Stimulated activated CD4-positive, alpha-beta T cell treated with anti-CD3 and anti-CD28 coated beads, Interleukin-4, amount 100 ng/mL, for 48 hours (primary cell): Measurements from ENCODE around the gene CDX2.
"Not testable (repeated sequence)": the region's sequence is repeated elsewhere in the genome, so short reads cannot be mapped to it uniquely, and the experiment has no call there.

ENCODE experiments used
- DNase-seq, 2 donors: peaks; one replicate each; pipeline ENCODE4 v3.0.0-alpha.2; 2020; ENCODE audit warnings: low read depth in 2 of 2

Gene CDX2, protein sequence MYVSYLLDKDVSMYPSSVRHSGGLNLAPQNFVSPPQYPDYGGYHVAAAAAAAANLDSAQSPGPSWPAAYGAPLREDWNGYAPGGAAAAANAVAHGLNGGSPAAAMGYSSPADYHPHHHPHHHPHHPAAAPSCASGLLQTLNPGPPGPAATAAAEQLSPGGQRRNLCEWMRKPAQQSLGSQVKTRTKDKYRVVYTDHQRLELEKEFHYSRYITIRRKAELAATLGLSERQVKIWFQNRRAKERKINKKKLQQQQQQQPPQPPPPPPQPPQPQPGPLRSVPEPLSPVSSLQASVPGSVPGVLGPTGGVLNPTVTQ

GRCh38 chr13:27969082-27969865 is at the start of gene CDX2:
Gene CDX2, minus strand, starts transcription at chr13:27969315. Its CDS starts 309 bp downstream, at chr13:27969006.
- no peak for DNase-seq

DNA sequence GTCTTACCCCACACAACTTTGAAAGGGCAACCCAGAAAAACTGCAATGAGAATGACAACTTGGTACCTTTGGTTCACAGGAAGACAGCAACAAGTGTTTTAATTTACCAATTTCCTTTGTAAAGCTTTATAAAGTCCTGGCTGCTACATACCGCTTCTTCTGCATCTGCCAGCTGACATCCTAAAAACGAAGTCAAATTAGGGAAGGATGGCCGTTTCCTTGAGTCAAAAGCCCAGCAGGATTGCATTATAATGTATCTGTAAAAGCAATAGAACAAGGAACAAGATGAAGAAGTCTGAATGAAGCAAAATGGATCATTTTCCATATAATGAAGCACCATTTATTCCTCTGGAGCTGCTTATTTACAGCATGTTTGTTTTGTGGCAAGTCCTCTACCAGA is 45.2 kb upstream of the CDX2 start:
- no peak for DNase-seq

GRCh38 chr13:28013482-28013881 is 44.4 kb upstream of the CDX2 start:
- no peak for DNase-seq

- DNase-seq: no peak
Measured at GRCh38 chr13:28012896-28013295, 43.8 kb upstream of the CDX2 start.

DNA sequence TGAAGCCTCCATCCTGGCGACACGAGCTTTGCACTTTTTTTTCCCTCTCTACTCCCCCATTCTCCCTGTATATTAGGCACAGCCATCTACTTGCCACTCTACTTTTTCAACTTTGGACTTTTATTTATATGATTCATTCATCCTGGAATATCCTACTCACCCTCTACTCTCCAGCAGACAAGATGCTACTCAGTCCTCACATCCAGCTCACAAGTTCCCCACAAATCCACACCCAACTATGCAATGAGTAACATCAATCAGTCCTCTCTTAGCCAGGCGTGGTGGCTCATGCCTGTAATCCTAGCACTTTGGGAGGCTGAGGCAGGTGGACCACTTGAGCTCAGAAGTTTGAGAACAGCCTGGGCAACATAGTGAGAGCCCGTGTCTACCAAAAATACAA is 43.3 kb upstream of the CDX2 start:
- DNase-seq: no peak

DNA sequence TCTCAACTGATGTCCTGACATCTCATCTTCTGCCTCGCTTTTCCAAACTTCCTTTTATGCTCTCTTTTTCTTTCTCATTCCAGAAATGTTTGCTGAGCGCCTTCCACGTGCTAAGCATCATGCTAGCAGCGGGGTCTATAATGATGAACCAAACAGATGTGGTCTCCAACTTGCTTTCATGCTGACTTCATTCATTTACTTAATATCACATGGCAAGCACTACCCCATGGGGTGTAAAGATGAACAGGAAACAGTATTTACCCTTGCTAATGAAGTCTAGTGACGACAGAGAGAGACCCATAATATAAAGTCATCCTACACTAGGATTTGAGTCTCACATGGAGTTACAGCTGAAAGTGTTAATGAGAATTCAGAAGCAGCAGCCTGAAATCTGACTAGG is 40.9 kb upstream of the CDX2 start:
- no peak for DNase-seq

- not testable (repeated sequence) for DNase-seq
Measured at GRCh38 chr13:28005016-28005415, 35.9 kb upstream of the CDX2 start.

- no peak for DNase-seq
Measured at GRCh38 chr13:28002886-28003698, 34.0 kb upstream of the CDX2 start.

GRCh38 chr13:28001837-28002473 is 32.8 kb upstream of the CDX2 start:
- DNase-seq: no peak

- DNase-seq: no peak
Measured at GRCh38 chr13:28001049-28001448, 31.9 kb upstream of the CDX2 start.

- DNase-seq: no peak
Measured at GRCh38 chr13:28000567-28000966, 31.5 kb upstream of the CDX2 start.

GRCh38 chr13:27997904-27998522 is 28.9 kb upstream of the CDX2 start:
- DNase-seq: no peak

GRCh38 chr13:27991881-27992280 is 22.8 kb upstream of the CDX2 start:
- no peak for DNase-seq

- DNase-seq: no peak
Measured at GRCh38 chr13:27988520-27988919, 19.4 kb upstream of the CDX2 start, which contains the start of gene URAD. Gene URAD, minus strand, starts transcription at chr13:27988693. Its CDS starts 56 bp downstream, at chr13:27988637.

DNA sequence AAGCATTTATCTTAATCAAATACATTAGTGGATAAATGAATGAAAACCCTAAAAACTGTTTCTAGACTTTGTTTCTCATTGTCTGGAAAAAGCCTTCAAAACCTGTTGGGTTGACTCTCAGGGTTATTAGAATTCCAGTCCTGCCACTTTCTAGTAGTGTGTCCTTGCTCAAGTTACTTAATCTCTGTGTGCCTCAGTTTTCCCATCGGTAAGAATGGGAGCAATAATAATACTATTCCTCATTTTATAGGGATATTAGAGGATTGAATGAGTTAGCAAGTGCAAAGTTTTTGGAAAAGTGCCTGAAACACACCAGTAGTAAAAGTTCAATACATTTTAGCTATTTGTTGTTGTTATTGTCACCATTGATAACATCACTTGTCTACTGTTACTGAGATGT is 16.5 kb upstream of the CDX2 start:
- no peak for DNase-seq

DNA sequence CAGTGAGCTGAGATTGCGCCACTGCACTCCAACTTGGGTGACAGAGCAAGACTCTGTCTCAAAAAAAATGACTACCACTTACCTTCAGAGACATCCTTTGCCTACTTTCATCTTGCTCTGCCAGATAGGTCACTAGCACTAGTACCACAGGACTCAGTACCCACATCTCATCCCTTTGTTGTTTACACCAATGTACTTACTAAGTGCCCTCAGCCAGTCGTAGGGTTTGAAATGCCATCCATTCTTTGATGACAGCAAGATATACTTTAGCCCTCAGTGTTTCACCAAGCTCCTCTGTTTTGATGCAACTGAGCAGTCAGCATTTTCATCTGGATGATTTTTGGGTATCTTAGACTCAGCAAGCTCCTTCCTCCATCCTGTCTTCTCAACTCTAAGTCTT is 13.2 kb upstream of the CDX2 start:
- no peak for DNase-seq

DNA sequence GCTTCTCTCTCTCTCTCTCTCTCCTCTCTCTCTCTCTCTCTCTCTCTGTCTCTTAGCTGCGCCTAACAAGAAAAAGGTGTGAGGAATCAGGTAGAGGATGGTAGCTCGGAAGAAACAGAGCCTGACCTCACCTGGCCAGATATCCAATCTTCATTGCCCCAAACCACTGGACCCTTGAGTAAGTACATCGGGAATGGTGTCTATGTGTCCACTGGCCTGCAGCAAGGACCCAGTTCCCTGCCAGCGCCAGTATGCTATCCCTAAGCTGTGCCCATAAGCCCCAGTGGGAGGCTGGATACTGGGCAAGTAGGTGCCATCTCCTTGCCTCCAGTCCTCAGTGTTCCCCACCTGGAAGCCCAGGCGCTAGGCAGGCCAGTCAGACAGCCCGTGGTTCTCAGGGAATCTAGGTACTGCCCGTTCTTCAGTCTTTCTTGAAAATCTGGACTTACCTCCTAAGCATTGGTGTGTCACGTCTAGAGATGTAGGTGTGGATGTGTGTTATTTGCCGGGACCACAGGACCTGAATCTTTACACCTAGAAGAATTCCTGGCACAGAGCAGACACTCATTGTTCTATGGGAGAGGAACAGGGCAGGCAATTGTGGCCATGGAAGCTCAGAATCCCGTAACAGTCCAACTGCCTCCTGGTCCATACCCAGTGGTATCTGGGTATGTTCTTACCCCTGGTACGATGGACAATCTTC is 12.0 kb upstream of the CDX2 start:
- DNase-seq: no peak

- DNase-seq: no peak
Measured at GRCh38 chr13:27980280-27980998, 11.3 kb upstream of the CDX2 start.

DNA sequence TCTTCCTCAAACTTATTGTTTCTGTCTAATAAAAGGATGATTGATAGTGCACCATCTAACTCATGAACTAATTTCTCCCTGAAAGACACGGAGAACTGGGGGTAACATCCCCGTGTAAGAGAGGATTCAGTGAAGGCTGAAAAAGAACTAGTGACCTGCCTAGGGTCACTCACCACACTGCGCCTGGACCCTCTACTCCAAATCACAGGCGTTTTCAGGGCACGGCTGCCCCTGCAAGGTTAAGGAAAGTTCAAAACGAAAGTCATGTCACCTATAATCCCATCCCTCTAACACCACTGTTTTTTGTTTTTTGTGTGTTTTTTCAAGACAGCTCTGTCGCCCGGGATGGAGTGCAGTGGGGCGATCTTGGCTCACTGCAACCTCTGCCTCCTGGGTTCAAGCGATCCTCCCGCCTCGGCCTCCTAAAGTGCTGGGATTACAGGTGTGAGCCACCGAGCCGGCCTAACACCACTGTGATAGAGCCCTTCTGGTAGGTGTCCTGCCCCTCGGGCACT is 10.7 kb upstream of the CDX2 start:
- DNase-seq: no peak
